ENCODE results near the gene ARHGAP9.

The ARHGAP9 gene

DNA sequence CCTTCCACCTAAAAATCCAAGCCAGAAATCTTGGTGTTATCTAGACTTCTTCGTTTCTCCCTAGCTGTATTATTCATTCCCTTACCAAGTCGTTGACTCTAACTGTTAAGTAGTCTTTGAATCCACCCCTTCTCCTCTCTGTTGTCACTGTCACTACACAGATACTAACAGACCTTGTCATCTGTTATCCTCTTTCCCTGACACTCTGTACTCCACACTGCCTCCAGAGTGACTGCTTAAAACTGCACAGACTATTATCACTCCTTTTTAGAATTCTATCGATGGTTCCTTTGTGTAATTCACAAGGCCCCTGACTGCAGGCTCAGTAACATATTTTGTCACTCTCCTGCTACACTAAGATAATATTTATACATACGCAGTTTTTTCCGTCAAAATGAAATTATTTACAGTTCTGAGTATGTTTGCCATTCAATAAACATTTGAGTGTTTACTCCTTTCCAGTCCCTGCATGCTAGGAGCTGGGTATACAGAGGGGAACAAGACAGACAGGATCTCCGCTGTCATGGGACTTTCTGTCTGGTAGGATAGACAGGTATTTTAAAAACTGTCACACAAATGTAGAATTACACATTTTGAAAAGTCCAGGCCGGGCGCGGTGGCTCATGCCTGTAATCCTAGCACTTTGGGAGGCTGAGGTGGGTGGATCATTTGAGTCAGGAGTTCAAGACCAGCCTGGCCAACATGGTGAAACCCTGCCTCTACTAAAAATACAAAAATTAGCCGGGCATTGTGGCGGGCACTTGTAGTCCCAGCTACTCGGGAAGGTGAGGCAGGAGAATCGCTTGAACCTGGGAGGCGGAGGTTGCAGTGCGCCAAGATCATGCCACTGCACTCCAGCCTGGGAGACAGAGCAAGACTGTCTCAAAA, 12.0 kb upstream of the ARHGAP9 start:
- DNase-seq, result no peak

DNA sequence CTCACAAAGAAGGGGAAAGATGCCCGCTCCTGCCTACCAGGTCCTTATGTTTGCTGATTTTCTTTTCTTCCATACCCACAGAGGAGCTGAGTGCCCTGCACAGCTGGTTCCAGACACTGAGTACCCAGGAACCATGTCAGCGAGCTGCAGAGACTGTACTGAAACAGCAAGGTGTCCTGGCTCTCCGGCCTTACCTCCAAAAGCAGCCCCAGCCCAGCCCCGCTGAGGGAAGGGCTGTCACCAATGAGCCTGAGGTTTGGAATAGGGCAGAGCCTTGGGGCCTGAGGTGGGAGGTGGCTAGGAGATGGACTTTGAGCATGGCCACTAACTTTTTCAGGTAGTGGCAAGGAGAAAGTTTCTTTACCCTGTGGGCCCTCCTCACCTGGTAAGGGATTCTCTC, 10.5 kb upstream of the ARHGAP9 start:
- DNase-seq, result no peak

DNA sequence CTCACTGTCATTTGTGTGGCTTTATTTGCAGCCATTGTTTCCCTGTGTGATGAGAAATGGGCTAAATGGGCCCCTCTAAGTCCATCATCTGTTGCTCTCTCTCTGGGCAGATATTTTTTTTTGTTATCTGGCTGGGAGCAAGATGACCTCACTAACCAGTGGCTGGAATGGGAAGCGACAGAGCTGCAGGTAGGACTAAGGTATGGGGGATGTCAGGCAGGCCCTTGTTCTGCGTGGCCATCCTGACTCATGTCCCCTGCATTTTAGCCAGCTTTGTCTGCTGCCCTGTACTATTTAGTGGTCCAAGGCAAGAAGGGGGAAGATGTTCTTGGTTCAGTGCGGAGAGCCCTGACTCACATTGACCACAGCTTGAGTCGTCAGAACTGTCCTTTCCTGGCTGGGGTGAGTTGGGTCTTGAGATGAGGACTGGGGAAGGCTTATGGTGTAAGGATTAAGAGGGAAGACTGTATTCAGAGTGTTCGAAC, 9.5 kb upstream of the ARHGAP9 start:
- no peak for DNase-seq

DNA sequence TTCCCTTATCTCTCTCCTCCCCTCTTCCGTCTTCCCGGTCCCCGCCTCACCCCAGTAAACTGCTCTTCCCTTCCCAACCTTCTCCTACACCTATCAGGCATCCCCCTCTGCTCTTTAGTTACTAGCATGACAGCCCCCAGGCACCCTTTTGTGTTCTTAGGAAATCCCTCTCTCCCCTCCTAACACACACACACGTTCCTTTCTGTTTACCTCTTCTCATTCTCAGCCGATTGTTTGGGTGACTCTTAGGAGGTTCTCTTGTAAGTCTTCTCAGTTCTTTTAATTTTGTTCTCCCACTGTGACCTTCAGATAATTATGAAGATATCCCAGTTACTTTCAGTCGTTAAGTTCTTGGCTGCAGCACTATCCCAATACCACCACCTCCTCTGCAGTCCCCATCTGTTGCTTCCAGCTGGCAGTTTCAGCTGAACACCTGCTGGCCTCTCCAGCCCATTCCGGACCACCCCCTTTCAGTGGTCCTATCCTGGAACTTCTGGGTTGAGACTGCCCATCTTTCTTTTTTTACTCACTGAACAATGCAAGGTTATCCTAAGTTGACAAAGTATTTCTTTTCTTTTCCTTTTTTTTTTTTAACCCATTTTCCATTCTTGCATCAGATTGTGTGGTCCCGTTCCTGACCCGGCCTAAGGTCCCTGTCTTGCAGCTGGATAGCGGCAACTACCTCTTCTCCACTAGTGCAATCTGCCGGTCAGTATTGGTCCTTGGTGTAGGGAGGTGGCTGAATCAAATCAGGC, 8.9 kb upstream of the ARHGAP9 start:
- DNase-seq, result no peak

DNA sequence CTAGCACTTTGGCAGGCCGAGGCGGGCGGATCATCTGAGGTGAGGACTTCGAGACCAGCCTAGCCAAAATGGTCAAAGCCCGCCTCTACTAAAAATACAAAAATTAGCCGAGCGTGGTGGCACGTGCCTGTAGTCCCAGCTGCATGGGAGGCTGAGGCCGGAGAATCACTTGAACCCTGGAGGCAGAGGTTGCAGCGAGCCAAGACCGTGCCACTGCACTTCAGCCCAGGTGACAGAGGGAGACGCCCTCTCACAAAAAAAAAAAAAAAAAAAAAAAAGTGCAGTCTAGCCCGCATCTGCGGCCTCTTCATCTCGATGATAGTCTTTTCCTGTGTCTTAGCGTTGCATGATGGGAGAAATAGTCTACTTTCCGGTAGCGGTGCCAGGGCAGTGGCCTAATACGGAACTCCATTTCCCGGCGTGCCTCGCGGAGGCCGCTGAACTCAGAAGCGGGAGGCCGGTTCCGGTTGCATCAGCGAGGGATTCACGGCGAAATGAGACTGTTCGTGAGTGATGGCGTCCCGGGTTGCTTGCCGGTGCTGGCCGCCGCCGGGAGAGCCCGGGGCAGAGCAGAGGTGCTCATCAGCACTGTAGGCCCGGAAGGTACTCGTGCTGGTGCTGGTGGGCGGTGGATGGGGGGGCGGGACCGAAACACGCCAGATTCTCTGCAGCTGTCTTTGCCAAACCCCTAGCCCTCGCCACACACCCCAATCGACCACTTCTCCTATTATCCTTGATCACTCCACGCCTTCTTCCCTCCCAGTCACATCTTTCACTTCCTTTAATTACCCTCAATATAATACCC, 8.1 kb upstream of the ARHGAP9 start, which contains the start of gene MARS1:
Gene MARS1, plus strand, starts transcription at position 472 of the 805 bp plus-strand sequence. Its CDS starts 23 bp downstream, at position 495.
- DNase-seq, result peak; percentile 97

DNA sequence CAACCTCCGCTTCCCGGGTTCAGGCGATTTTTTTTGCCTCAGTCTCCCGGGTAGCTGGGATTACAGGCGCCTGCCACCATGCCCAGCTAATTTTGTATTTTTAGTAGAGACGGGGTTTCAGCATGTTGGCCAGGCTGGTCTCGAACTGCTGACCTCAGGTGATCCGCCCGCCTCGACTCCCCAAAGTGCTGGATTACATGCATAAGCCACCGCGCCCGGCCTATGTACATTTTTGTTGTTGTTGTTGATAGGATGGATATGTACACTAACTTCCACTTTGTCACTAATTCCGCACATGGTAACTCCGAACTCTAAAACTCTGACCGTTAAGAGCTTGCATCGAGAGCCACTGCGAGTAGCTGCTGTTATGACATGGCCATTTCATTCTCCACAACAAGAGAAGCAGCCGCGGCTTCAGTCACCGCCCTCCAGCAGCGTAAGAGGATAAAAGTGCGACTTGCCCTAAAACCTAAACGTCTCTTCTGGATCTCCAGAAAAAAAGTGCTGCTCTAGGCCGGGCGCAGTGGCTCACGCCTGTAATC, 7.5 kb upstream of the ARHGAP9 start:
- no peak for DNase-seq

DNA sequence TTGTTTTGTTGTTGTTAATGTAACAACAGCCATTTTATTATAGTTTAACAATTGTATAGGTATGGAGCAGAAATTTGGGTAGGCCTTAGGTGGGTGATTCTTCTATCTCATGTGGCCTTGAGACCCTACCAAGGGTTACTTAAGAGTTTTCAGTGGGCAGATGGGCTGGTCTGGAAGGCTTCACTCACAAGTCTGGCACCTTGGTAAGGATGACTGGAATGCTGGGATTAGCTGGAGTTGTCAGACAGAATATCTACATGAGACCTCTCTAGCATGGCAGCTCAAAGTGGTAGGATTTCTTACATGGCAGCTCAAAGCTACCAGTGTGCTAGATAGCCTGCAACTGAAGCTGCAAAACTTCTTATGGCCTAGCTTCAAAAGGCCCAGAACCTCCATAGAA, 6.0 kb upstream of the ARHGAP9 start:
- no peak for DNase-seq

DNA sequence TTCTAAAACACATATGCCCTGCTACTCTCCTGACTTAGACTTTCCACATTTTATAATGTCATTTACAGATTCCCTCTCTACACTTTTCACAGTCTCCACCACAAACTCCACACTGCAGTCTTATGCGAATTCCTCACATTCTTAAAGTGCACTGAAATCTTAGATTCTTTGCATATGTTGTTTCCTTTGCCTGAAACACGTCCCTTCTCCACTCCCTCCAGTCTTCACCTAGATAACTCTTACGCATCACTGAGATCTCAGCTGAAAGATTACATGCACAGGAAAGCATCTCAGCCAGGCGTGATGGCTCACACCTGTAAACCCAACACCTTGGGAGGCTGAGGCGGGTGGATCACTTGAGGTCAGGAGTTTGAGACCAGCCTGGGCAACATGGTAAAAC, 3.8 kb upstream of the ARHGAP9 start:
- no peak for DNase-seq

DNA sequence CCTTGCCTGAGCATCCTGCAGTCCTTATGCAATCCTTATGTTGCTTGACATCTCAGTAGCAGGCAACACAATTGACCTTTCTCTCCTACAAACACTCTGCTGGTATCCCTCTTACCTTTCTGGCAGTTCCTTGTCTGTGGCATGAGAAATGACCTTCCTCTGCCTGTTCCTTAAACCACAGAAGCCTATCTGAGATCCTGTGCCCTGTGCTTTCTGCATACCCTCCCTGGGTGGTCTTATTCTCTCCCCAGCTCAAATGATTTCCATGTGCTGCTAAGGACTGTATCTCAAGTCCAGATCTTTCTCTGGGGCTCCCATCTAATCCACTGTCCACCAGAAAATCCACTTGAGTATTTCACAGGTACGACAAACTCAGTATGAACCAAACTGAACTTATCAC, 2.0 kb upstream of the ARHGAP9 start:
- no peak for DNase-seq

DNA sequence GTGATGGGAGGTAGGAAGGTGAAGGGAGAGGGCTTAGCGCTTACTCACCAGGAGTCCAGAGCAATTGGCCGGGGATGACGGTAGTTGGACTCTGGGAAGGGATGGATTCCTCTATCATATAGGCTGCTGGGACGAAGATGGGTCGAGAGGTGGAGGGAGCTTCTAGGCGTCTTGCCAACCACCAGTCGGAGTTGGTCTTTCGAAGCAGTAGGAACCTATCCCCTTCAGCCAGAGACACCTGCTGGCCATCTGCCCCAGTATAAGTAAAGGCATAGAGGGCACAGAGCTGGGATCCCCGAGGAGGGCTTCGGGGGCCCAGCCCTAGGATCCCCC, 657 bp downstream of the ARHGAP9 start:
- DNase-seq, result no peak

DNA sequence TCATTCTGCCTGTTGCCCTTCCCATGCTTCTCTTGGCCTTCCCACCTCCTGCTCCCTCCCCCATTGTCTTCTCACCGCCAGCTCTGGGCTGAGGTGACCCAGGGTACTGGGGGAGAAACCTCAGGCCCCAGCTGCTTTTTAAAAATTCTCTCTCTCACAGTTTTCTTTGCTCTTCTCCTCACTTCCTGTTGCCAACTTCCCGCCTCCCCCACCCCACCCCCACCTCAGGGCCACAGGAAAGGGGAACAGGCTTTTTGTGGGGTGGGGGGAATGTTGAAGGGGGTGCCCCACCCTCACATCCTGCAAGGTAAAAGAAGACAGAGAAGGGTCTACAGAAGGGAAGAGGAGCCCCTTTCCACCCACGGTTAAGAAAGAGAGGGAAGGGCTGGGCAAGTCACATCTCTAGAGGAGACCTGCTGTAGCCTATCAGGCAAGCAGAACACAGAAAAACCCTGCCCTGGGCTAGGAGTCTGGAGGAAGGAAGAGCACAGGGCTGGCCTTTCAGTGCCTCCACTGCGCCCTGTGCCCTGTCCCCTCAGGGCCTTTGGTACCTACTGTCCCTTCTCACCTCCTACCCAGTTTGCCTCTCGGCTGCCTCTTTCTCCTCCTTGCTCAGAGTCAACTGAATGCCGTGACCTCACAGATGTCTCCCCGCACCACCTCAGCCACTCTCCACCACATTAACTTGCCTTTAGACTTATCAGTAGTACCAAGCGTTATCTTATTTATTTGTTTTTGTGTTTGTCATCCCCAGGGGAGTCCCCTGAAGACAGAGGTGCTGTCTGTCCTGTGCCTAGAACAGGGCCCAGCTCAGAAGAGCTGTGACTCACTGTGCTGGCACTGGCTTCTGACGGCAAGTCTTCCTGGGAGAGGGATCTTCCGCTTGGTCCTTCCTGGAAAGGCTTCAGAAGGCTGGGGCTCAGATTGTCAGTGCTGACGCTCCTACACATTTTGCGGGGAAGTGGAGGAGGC, 1.7 kb downstream of the ARHGAP9 start:
- no peak for DNase-seq

DNA sequence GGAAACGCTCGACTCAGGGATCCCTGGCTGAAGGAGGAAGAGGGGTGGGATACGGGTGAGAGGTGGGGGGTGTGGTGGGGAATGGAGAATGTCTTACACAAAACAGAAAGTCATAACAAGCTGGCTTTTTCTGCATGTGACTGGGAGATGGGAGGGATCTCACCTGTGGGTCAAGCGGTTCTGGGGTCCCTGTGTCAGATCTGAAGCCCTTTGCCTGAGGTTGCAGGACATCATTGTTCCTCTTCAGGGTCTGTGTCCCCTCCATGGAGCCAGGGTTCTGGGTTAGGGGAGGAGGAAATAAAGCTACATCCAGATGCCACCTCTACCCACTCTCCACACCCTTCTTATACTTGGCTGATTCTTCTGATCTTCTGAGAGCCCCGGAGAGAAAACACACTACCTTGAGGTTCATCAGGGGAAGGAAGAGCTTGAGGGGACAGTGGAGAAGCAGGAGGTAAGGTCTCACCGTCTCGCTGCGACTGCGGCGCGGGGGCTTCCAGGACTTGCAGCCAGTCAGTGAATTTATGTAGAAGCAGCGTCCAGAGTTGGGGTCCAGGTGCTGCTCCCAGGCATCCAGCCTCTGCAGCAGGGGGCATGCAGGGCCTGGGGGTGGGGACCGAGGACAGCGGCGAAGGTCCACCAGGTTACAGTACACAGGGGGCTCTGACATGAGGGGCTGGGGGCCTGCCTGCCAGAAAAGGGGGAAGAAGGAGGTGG, 2.5 kb downstream of the ARHGAP9 start:
- DNase-seq, result no peak

DNA sequence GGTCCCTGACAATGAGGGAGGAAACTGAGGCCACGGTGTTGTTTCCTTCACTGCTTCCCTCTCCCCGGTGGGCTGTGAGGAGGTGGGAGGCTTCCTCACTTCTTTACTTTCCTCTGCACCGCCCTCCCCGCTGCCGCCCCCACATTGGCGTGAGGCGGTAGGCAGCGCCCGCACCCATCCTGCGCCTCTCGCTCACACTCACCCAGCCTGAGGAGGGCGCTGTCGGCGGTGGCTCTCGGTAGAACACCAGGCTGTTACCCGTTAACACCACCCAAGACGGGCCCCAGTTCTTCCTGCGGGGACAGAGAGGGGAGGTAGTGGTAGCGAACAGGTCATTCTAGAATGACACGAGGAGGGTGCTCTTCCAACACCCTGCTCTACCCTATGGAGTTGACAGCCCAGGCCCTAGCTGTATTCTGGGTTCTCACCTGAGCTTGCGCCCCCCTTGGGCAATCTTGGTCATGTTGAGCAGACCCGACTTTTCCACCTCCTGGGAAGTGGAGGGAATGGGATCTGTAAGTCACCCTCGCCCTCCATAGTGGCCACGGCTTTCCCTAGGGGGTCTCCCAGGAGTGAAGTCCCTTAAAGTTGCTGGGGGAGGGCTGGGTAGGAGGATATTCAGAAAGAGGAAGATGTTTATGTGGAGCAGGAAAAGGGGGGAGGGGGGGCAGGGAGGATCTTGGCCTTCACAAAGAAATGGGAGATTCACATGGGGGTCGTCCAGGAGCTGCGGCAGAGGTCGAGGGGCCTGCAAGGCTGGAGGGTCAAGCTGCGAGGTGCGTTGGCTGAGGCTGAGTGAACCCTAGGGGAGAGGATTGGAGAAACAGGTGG, 3.3 kb downstream of the ARHGAP9 start:
- no peak for DNase-seq

DNA sequence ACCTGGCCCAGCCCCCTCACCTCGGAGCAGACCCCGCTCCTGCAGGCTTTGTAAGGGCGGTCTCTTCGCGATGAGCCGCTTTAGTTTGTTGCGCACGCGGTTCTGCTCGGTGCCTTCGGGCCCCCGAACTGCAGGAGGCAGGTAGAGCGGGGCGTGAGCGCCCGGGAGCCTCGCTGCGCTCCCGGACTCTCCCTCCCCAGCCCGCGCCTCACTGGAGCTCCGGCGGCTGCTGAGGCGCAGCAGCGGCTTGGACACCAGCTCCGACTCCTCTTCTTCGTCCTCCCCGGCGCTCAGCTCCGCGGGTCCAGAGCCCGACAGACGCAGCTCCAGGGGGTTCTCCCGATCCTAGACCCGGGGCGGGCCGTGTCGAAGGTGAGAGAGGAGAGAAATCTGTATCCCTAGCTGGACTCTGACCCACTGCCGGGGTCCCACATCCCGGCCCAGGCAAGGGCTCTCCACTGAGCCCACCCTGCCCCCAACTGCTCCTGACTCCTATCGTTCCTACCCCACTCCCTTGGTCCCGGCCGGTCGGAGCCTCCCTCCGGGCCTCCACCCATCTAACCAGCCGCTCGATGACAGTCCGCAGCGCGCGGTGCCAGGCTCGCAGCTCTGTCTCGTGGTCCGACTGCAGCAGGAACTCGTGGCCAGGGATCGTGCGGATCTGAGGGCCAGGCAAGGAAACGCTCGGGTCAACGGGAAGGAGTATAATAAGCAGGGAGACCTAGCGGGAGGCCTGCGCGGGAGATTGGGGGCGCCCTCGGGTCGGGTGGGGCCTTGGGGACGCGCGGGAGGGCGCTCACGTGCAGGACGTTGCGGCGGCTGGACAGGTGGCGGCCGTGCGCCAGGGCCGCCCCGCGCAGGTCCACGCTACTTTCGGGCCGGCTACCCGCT, 4.2 kb downstream of the ARHGAP9 start:
- no peak for DNase-seq

DNA sequence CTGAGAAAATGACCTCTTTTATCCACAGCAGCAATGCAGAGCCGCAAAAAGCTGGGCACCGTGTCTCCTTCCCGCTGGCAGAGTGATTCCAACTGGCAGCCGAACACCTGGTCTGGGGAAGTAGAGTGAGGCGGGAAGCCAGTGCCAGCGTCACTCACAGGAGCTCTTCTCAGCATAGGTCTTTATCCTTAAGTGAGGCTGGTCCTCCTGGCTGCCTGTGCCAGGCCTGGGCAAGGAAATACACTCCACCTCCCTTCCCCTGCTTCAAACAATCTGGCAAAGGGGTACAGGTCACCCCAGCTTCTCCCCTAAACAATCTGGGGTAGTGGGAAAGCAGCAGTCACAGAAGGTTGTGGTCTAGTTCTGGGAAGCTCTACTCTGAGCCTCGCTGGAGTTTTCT, 4.8 kb downstream of the ARHGAP9 start:
- no peak for DNase-seq

DNA sequence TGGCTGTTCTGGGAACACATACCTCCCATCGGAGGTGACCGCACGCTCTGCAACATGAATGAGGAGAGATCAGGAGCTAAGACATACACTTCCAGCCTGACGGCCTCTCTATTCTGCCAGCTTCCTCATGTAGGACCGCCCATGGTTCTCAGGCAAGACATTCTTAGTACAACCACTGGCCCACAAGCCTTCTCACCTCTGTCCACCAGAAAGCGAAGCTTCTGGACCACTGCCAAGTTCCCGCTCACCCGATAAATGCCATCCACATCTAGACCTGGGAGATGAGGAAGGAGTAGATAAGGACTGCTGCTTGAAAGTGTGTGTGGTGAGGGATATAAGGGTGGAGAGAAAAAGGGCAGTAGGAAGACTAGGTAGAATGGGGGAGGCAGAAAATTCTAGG, 5.2 kb downstream of the ARHGAP9 start:
- no peak for DNase-seq

DNA sequence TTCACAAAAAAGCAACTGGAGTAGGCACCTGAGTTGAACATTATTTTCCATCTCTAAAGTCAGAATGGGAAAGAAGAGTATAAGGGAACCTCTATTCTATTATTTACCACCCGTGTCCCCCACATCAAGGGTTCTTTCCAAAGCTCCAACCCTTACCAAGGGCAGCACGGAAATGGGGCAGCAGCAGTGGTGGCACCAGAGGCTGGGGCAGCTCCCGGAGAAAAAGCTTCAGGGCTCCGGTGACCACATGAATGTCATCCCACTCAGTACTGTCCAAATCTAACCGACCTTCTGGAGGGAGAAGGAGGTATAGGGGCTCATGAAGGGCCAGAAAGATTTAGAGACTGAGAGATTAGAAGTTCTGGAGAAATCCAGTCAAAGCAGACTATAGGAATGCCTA, 5.8 kb downstream of the ARHGAP9 start:
- no peak for DNase-seq

DNA sequence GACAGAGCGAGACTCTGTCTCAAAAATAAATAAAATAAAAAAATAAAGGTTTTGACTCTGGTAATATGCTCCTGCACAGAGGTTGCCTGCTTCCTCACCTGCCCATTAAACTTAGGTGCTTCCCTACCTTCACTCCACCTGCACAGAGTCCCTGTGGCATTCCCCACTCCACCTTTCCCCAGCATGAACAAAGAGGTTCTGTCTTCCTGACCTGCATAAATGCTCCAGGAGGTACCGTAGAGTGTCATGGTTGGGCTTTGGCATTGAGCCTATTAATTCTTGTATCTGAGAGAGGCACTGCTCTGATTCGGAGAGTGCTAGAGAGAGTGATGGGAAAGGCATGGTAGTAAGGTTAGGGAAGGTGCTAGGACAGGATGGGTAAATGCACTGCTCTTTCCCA, 6.3 kb downstream of the ARHGAP9 start:
- DNase-seq, result no peak

DNA sequence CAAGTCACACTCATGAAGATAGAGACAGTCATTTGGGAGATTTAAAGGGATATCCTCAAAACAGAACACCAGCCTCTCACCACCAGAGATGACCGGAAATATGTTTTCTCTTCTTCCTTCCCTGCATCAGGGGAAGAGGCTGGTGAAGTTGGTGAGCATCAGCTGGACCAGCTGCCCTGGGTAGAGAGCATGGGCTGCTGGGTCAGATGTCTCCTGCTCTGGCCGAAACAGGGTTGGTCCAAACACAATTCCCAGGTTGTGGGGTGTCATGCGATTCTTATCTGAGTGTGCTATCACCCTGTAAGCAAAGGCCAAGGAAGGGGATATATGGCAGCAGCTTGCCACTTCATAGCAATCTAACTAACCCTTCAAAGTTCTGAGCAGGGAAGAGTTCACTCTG, 7.3 kb downstream of the ARHGAP9 start:
- no peak for DNase-seq
